ENCODE measurements around the gene LGALS4. TPM values are rescaled to one million over a fixed set of nuclear protein-coding genes. Genes with fewer than 3 reads are reported as not detected.
"Not testable (repeated sequence)": the region's sequence is repeated elsewhere in the genome, so short reads cannot be mapped to it uniquely, and the experiment has no call there.

Gene LGALS4
- total and polyA plus RNA-seq, 9 donors: 0.57 to 7.4 (median 1.4) TPM

DNA sequence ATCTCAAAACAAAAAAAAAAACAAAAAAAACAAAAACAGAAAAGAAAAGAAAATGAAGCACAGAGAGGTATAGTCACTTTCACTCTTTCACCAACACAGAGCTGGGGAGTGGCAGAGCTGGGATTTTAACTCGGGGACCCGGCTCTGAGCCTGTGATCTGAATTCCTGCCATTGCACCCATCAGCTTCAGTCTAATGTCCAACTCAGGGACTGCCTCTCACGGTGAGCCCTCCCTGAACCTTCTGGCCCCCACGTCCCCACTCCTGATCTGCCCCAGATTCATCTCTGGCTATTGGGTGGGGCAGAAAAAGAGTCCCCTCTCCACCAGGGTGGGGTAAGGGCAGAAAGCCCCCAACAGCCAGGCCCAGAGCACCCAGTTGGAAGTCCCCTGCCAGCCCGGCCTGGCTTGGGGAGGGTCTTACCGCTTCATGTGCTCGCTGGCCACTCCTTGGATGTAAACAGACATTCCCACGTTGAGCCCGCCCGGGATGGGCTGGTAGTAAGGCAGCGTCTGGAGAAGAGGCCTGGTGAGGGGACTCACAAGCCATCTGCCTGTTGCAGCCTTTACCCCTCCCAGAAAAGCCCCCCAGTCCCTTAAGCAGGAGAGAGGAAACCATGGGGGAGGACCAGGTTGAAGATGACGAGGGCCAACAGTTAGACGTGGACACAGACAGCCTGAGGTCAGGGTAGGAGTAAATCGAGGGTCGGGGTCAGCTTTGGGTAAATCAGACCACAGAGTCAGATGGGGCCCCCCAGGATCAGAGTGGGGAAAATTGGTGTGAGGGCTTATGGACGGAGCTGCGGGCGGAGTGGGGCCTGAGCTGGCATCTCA is 520 bp downstream of the LGALS4 start:
- no peaks in the 10 kb centered on the region for H3K36me3 ChIP-seq
- intact Hi-C loops (cut with DNase I): no loop called here
- no peaks in the 10 kb centered on the region for H3K27me3 ChIP-seq
- no peak overlapping the region for H3K27ac ChIP-seq
- DNase-seq: no peak
- no peak for TF ChIP-seq EP300 (IDR thresholded peaks at IDR 0.05)
- no peak for TF ChIP-seq POLR2A (IDR thresholded peaks at IDR 0.05)
- TF ChIP-seq CTCF (IDR thresholded peaks at IDR 0.05): no peak
- no peaks in the 10 kb centered on the region for H3K4me1 ChIP-seq (ENCODE audit: insufficient read depth)
- no peak overlapping the region for H3K4me3 ChIP-seq
- no peaks in the 10 kb centered on the region for H3K9me3 ChIP-seq
- 68 to 69% (median 69%) methylated on average over 18 of the region's 18 CpGs for WGBS, 3 donors

DNA sequence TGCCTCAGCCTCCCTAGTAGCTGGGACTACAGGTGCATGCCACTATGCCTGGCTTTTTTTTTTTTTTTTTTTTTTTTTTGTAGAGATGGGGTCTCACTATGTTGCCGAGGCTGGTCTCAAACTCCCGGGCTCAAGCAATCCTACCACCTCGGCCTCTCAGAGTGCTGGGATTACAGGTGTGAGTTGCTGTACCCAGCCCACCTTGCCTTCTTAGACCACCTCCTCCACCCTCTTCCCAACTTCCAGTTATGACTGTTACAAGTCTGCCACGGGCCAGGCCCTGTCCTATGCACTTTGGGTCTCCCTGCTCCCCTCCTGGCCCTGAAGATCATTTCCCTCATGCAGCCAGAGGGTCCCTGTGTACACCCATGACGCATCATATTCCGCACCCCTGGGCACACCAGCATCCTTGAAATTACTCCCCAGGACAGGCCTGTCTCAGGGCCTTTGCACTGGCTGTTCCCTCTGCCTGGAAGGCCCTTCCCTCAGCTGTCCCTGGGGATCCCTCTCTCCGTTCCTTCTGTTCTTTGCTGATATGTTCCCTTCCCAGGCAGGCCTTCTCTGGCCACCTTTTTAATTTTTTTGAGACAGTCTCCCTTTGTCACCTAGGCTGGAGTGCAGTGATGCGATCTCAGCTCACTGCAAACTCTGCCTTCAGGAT is 3.0 kb downstream of the LGALS4 start:
- no peak for TF ChIP-seq CTCF (IDR thresholded peaks at IDR 0.05)
- TF ChIP-seq EP300 (IDR thresholded peaks at IDR 0.05): no peak
- TF ChIP-seq POLR2A (IDR thresholded peaks at IDR 0.05): no peak
- no peaks in the 10 kb centered on the region for H3K27me3 ChIP-seq
- 96 to 97% (median 97%) methylated on average over 8 of the region's 8 CpGs for WGBS, 3 donors
- H3K4me3 ChIP-seq: no peak overlapping the region
- no peaks in the 10 kb centered on the region for H3K36me3 ChIP-seq
- no peaks in the 10 kb centered on the region for H3K9me3 ChIP-seq
- intact Hi-C loops (cut with DNase I): no loop called here
- H3K4me1 ChIP-seq (ENCODE audit: insufficient read depth): no peaks in the 10 kb centered on the region
- no peak overlapping the region for H3K27ac ChIP-seq
- no peak for DNase-seq

DNA sequence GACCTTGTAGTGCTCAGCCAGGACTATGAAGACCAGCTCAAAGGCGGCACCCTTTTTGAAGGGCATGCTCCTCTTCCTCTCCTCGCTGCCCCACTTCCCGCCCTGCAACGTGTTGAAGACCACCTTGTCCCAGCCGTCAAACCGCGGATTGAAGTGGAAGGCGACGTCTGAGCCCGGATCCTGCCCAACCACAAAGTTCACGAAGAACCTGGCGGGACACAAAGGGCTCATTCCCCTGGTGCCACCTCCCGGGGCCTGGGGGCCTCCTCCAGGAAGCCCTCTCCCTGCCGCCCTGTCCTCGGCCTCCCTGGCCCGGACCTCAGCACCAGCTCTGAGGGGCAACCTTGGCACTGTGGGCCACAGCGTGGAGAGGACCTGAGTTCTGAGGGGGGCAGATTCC is 4.0 kb downstream of the LGALS4 start:
- Histone ChIP-seq H3K4me1 (ENCODE audit: insufficient read depth) (no peaks in the 10 kb centered on the region), H3K9me3 (no peaks in the 10 kb centered on the region), H3K36me3 (no peaks in the 10 kb centered on the region), H3K27me3 (no peaks in the 10 kb centered on the region), H3K4me3 (no peak overlapping the region), H3K27ac (no peak overlapping the region)
- intact Hi-C loops (cut with DNase I): no loop called here
- no peak for DNase-seq
- WGBS, 3 donors: 92 to 96% (median 94%) methylated on average over 17 of the region's 17 CpGs
- TF ChIP-seq EP300 (IDR thresholded peaks at IDR 0.05): no peak
- no peak for TF ChIP-seq POLR2A (IDR thresholded peaks at IDR 0.05)
- TF ChIP-seq CTCF (IDR thresholded peaks at IDR 0.05): no peak

DNA sequence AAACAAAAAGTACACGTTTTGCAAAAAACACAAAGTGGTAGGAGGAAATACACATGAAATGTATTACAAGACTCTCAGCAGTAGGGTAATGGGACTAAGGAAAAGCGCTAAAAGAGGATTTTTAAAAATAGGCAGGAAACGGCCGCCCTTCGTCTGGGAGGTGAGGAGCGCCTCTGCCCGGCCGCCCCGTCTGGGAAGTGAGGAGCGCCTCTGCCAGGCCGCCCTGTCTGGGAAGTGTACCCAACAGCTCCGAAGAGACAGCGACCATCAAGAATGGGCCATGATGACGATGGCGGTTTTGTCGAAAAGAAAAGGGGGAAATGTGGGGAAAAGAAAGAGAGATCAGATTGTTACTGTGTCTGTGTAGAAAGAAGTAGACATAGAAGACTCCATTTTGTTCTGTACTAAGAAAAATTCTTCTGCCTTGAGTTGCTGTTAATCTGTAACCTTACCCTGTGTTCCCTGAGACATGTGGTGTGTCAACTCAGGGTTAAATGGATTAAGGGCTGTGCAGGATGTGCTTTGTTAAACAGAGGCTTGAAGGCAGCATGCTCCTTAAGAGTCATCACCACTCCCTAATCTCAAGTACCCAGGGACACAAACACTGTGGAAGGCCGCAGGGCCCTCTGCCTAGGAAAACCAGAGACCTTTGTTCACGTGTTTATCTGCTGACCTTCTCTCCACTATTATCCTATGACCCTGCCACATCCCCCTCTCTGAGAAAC is 5.2 kb downstream of the LGALS4 start:
- intact Hi-C loops (cut with DNase I); H3K4me3 ChIP-seq; H3K4me1 ChIP-seq (ENCODE audit: insufficient read depth); H3K36me3 ChIP-seq; H3K27me3 ChIP-seq; DNase-seq; H3K27ac ChIP-seq; H3K9me3 ChIP-seq: not testable (repeated sequence)
- 77 to 87% (median 82%) methylated on average over 14 to 18 of the region's 18 CpGs for WGBS, 3 donors

Measured in ovary (tissue), 9 donors.